ENCODE data around the gene ZNF385B. TPM values are rescaled to one million over a fixed set of nuclear protein-coding genes. Genes with fewer than 3 reads are reported as not detected.

Gene ZNF385B
- total RNA-seq, 1 donor from 2014 or later: 0.35 TPM

DNA sequence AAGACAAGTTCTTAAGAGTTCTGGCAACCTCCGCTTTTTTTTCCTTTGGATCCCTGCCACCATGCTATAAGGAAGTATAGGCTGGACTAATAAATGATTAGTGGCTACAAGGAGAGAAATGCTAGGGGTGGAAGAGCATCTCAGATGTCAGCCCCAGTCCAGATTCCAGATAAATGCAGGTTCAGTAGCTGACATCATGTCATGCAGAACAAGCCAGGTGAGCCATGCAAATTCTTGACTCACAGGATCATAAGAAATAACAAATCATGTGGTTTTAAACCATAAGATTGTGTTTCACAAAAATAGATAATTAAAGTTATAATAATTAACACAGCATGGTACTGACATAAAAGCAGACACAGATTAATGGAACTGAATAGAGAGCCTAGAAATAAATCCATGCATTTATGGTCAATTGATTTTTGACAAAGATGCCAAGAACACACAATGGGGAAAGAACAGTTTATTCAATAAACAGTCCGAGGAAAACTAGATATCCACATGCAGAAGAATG, 443.9 kb downstream of the ZNF385B start:
- intact Hi-C loops (cut with DNase I): loop anchor here (10.0 kb wide), 1 partner anchor 193 kb away; no protein-coding TSS in a partner anchor
- DNase-seq (ENCODE audit: missing footprints) (no peak), ATAC-seq (no peak)

DNA sequence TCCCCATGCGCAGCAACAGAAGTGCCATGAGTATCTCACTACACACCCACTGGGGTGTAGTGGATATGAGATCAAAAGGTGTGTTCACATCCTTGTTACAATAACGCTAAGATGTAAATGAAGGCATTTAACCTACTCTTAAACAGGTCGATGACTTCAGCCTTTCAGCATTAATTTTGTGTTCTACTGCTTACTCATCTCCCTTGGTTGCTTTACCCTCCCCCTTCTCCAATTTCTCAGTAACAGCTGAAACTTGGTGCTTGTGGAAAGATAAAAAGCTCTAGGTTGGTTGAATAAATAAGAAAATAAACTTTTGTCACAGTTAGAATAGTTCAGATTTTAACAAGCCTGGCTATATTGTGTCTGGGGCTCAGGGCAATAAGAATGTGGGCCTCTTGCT, 449.3 kb downstream of the ZNF385B start:
- intact Hi-C loops (cut with DNase I): loop anchor here (10.0 kb wide), 1 partner anchor 187 kb away; no protein-coding TSS in a partner anchor
- no peak for DNase-seq (ENCODE audit: missing footprints)
- ATAC-seq: no peak

DNA sequence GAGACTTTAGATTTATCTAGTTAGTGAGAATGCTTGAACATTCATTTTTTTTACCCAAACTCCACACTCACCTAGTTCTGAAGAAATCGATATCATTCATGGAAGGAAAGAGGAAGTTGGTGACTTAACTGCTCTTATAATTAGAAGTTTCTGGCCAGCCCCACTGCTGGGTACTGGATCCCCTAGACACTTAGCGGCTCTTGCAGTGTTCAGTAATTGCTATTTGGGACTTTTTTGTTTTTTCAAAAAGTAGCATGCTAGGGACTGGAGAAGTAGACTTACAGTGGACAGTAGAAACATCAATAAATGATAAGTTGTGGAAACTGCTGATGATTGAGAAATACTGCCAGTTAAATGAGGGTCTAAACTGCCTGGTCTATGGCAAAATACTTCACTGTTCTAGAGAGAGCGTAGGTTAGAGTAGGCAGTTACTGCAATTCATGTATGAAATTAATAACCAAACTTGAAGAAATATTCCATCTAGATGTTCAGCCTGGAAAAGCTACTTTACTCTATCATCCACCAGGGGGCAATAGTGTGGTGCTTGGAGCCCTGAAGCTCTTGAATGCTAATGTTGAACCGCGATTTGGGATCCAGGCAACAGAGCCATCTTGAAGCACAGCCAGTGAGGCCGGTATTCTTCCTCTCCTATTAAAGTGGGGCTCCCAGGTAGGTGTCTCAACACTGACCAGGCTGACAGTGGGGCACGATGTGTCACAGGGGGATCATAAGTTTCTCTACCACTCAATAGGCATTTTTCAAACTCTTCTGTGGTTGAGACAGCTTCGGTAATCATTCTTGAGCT, 450.7 kb downstream of the ZNF385B start:
- intact Hi-C loops (cut with DNase I): loop anchor here (10.0 kb wide), 1 partner anchor 186 kb away; no protein-coding TSS in a partner anchor
- DNase-seq (ENCODE audit: missing footprints) (no peak), ATAC-seq (peak; percentile 68)

GRCh38 chr2:179403624-179404023, 457.8 kb downstream of the ZNF385B start:
- no peak for DNase-seq (ENCODE audit: missing footprints)
- no peak for ATAC-seq
- intact Hi-C loops (cut with DNase I): no loop called here

DNA sequence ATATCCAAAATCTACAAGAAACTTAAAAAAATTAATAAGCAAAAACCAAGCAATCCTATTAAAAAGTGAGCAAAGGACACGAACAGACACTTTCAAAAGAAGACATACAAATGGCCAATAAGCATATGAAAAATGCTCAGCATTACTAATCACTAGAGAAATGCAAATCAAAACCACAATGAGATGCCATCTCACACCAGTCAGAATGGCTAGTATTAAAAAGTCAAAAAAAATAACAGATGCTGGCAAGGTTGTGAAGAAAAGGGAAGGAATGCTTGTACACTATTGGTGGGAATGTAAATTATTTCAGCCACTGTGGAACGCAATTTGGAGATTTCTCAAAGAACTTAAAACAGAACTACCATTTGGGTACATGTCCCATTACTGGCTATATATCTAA, 467.9 kb downstream of the ZNF385B start:
- ATAC-seq (no peak), DNase-seq (ENCODE audit: missing footprints) (no peak)
- intact Hi-C loops (cut with DNase I): no loop called here

Small RNA genes within 50 kb of the gene (microRNA-seq; reads per million reads assigned to microRNA genes)
- gene MIR1258: not detected

Other genes with a start within 250 kb of the ZNF385B start
- gene CWC22, start 145.7 kb upstream of the ZNF385B start, total RNA-seq: 11.8 TPM